OCI-LY7 (cell line): ENCODE results near the gene SAMD10.

Experiments
- EZH2phosphoT487 ChIP-seq: fragments of 200-600 bp; sonication (generic); IDR thresholded peaks from 2 replicates; pipeline ENCODE4 v1.6.1; 2018; ENCODE audit warnings: low read depth, borderline replicate concordance, mild to moderate bottlenecking, mixed run types, antibody characterized with exemption, low read length, moderate library complexity, mixed read lengths
- TF ChIP-seq, protein P1 (sequence below): fragments of 200-600 bp; sonication (generic); conservative IDR thresholded peaks from 2 replicates; pipeline ENCODE4 v1.5.1; 2014; ENCODE audit warnings: mild to moderate bottlenecking, antibody characterized with exemption, low read length, moderate library complexity, mixed read lengths

DNA sequence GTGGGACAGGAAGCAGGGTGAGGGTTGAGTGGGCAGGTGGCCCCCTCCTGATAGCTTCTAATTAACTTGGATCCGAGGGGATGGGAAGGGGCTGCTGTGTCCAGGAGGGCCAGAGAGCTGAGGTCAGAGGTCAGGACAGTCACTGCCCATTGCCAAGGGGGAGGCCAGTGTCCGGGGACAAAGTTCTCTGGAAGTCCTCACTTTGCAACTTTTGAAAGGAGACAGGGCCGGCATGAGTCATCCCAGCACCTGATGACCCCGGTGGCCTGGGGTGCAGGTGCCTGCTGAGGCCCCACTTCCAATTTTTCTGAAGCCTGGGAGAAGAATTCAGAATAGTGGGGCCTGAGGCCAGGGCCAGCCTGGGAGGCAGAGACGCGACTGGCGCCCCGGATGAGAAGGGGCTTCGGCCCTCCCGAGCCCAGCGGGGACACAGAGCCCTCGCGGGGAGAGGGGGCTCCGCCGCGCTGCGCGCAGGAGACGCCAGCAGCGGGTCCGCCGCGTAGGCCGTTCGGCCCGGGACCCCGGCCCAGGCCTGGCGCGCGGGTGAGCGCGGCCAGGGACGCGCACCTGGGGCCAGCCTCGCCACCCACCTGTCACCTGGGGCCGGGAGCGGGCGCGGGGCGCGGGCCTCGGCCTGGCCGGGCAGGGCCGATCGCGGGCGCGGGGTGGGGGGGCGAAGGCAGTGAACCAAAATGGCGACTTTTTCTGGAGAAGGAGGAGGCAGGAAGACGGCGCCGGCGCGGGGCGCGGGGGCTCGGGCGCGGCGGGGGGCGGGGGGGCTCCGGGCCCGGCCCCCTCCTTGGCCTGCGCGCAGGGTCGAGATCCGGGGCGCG is 10.3 kb downstream of the SAMD10 start:
- TF ChIP-seq, protein P1, sequence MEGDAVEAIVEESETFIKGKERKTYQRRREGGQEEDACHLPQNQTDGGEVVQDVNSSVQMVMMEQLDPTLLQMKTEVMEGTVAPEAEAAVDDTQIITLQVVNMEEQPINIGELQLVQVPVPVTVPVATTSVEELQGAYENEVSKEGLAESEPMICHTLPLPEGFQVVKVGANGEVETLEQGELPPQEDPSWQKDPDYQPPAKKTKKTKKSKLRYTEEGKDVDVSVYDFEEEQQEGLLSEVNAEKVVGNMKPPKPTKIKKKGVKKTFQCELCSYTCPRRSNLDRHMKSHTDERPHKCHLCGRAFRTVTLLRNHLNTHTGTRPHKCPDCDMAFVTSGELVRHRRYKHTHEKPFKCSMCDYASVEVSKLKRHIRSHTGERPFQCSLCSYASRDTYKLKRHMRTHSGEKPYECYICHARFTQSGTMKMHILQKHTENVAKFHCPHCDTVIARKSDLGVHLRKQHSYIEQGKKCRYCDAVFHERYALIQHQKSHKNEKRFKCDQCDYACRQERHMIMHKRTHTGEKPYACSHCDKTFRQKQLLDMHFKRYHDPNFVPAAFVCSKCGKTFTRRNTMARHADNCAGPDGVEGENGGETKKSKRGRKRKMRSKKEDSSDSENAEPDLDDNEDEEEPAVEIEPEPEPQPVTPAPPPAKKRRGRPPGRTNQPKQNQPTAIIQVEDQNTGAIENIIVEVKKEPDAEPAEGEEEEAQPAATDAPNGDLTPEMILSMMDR: no peak
- no peak for TF ChIP-seq EZH2phosphoT487
